Endothelial cell (in vitro differentiated cells): ENCODE measurements around the gene FOXI1. TPM values are rescaled to one million over a fixed set of nuclear protein-coding genes. Genes with fewer than 3 reads are reported as not detected.
A peak's percentile ranks its signal among the peaks of the same experiment; 100 is the strongest.

Experiments used
- DNase-seq: peaks from one replicate; pipeline ENCODE4 v3.0.0; 2021; ENCODE audit warnings: low spot score
- H3K27ac Mint-ChIP-seq: one replicate; pipeline ENCODE4 v1.8.0; 2021; ENCODE audit warnings: mixed read lengths, inconsistent platforms; ENCODE audit not compliant: unreplicated experiment
- H3K27me3 Mint-ChIP-seq: one replicate; pipeline ENCODE4 v1.8.0; 2021; ENCODE audit warnings: mild to moderate bottlenecking, moderate library complexity, mixed read lengths, inconsistent platforms; ENCODE audit not compliant: unreplicated experiment
- H3K36me3 Mint-ChIP-seq: one replicate; pipeline ENCODE4 v1.8.0; 2021; ENCODE audit warnings: mild to moderate bottlenecking, low read depth, mixed read lengths, inconsistent platforms; ENCODE audit not compliant: unreplicated experiment
- H3K4me1 Mint-ChIP-seq: one replicate; pipeline ENCODE4 v1.8.0; 2021; ENCODE audit warnings: mild to moderate bottlenecking, mixed read lengths, inconsistent platforms; ENCODE audit not compliant: unreplicated experiment
- H3K4me3 Mint-ChIP-seq: one replicate; pipeline ENCODE4 v1.8.0; 2021; ENCODE audit warnings: mild to moderate bottlenecking, mixed read lengths, inconsistent platforms; ENCODE audit not compliant: unreplicated experiment
- H3K9me3 Mint-ChIP-seq: one replicate; pipeline ENCODE4 v1.8.0; 2021; ENCODE audit warnings: mixed read lengths, inconsistent platforms; ENCODE audit not compliant: unreplicated experiment
- total RNA-seq: library from RNA; stranded (reverse); fragmentation: NEBNext Ultra II Directional; extraction: Animal tissue kit (Norgen Biotek cat#: 25700); gene quantifications from one replicate; pipeline ENCODE4 v1.2.1, GENCODE V29; 2021; ENCODE audit not compliant: unreplicated experiment
- TF ChIP-seq, protein P1 (sequence below): fragments of 200-600 bp; sonication (generic); IDR thresholded peaks from one replicate; pipeline ENCODE4 v1.5.0; 2021; ENCODE audit warnings: antibody characterized with exemption; ENCODE audit not compliant: unreplicated experiment

FOXI1 gene
- total RNA-seq, 1 donor from 2014 or later: 2.2 TPM

DNA sequence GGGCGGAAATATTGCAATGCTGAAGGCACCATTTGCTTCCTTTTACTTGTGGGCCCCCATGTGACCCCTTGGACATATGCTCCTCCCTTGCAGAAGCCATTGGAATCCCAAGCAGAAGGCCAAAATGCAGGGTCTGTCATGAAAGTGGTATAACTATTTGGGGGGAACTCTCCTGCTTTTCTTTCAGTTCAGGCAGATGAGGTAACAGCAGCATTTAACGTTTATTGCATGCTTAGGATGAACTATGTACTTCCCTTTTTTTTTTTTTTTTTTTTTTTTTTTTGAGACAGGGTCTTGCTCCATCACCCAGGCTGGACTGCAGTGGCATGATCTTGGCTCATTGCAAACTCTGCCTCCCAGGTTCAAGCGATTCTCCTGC is 7.8 kb downstream of the FOXI1 start:
- H3K4me3 Mint-ChIP-seq: peak overlapping the region; percentile 12
- peaks cover 13% of the 10 kb centered on the region for H3K27me3 Mint-ChIP-seq
- TF ChIP-seq, protein P1, sequence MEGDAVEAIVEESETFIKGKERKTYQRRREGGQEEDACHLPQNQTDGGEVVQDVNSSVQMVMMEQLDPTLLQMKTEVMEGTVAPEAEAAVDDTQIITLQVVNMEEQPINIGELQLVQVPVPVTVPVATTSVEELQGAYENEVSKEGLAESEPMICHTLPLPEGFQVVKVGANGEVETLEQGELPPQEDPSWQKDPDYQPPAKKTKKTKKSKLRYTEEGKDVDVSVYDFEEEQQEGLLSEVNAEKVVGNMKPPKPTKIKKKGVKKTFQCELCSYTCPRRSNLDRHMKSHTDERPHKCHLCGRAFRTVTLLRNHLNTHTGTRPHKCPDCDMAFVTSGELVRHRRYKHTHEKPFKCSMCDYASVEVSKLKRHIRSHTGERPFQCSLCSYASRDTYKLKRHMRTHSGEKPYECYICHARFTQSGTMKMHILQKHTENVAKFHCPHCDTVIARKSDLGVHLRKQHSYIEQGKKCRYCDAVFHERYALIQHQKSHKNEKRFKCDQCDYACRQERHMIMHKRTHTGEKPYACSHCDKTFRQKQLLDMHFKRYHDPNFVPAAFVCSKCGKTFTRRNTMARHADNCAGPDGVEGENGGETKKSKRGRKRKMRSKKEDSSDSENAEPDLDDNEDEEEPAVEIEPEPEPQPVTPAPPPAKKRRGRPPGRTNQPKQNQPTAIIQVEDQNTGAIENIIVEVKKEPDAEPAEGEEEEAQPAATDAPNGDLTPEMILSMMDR: no peak
- peaks cover 15% of the 10 kb centered on the region for H3K36me3 Mint-ChIP-seq
- H3K9me3 Mint-ChIP-seq: peaks cover 7% of the 10 kb centered on the region
- peak overlapping the region; percentile 88 for H3K27ac Mint-ChIP-seq
- no peak for DNase-seq
- H3K4me1 Mint-ChIP-seq: peaks cover 27% of the 10 kb centered on the region

DNA sequence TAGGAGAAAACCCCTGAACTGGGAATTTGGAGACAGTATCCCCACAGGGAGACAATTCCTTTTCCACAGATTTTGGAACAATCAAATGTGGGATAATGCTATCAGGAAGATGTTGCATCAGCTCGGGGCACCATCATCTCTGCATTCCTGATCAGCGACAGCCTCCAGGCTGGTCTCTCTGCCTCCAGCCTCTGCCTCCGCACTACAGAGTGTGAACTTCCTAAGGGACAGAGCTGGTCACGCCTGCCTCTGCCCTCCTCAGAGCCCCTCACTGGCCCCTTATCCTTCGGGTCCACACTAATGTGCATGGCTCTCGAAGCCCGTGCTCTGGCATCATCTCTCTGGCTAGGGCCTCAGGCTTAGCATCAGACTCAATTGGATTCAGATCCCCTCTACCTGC is 8.6 kb downstream of the FOXI1 start:
- H3K9me3 Mint-ChIP-seq: peaks cover 7% of the 10 kb centered on the region

DNA sequence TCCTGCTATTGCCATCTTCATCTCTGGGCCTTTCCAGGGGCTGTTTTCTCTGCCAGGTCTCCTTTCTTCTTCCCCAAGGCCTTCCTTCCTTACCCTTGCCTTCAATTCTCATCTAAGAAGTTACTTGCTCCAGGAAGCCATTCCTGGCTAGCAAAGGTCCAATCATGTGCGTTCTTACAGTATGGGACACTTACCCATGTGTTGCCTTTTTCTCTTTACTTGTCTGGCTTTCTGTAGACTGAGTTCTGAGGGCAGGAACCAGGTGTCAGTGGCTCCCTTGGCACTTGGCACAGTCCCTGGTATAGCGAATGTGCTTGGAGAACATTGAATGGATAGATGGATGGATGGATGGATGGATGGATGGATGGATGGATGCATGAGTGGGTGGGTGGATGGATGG is 10.2 kb downstream of the FOXI1 start:
- H3K4me3 Mint-ChIP-seq: no peak overlapping the region
- H3K4me1 Mint-ChIP-seq: peaks cover 17% of the 10 kb centered on the region
- H3K27ac Mint-ChIP-seq: no peak overlapping the region
- TF ChIP-seq, protein P1: no peak
- DNase-seq: no peak
- H3K9me3 Mint-ChIP-seq: peaks cover 7% of the 10 kb centered on the region
- H3K36me3 Mint-ChIP-seq: peaks cover 15% of the 10 kb centered on the region
- H3K27me3 Mint-ChIP-seq: peaks cover 6% of the 10 kb centered on the region

More for the DNA sequence above, 8.6 kb downstream of the FOXI1 start:
- H3K27ac Mint-ChIP-seq: no peak overlapping the region
- TF ChIP-seq, protein P1: no peak
- peaks cover 21% of the 10 kb centered on the region for H3K4me1 Mint-ChIP-seq
- H3K4me3 Mint-ChIP-seq: no peak overlapping the region
- peaks cover 13% of the 10 kb centered on the region for H3K27me3 Mint-ChIP-seq
- no peak for DNase-seq
- peaks cover 15% of the 10 kb centered on the region for H3K36me3 Mint-ChIP-seq

DNA sequence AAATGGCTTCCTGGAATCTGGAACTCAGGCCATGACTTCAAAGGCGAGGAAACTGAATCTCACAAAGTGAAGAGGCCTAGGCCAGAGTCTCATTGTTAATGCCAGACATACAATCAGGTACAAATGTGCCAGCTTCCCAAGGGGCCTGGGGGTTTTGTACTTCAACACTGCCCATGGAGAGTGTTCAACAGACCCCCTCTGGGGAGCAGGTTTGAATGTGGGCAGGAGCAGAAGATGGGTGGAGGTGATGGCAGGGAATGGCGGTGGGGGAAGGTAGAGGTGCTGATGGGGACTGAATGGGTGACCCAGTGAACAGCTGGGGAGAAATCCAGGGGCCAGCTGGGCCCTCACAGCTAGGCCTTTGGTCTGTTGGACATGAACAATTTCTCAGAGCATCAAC is 12.0 kb downstream of the FOXI1 start:
- peaks cover 7% of the 10 kb centered on the region for H3K9me3 Mint-ChIP-seq
- peaks cover 18% of the 10 kb centered on the region for H3K4me1 Mint-ChIP-seq
- peaks cover 15% of the 10 kb centered on the region for H3K36me3 Mint-ChIP-seq
- peaks cover 4% of the 10 kb centered on the region for H3K27me3 Mint-ChIP-seq
- H3K27ac Mint-ChIP-seq: no peak overlapping the region
- no peak overlapping the region for H3K4me3 Mint-ChIP-seq
- TF ChIP-seq, protein P1: no peak
- DNase-seq: no peak

DNA sequence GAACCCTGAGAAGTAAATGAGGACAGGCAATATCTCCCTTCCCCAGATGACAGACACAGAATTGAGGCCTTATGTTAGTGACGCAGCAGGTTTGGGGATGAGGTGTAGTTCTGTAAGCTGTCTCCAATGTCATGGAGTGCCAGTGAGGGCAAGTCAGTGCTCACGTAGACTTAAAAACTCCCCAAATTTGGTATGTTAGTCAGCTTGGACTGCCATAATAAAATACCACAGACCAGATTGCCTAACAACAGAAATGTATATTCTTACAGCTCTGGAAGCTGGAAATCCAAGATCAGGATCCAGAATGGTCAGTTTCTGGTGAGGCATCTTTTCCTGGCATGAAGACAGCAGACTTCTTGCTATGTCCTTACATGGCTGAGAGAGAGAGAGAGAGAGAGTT is 14.9 kb downstream of the FOXI1 start:
- H3K27me3 Mint-ChIP-seq: no peaks in the 10 kb centered on the region
- no peaks in the 10 kb centered on the region for H3K9me3 Mint-ChIP-seq
- DNase-seq: no peak
- peaks cover 14% of the 10 kb centered on the region for H3K4me1 Mint-ChIP-seq
- H3K27ac Mint-ChIP-seq: no peak overlapping the region
- H3K36me3 Mint-ChIP-seq: peaks cover 5% of the 10 kb centered on the region
- TF ChIP-seq, protein P1: no peak
- no peak overlapping the region for H3K4me3 Mint-ChIP-seq
